Measurements from ENCODE around the gene SKIC3. TPM values are rescaled to one million over a fixed set of nuclear protein-coding genes. Genes with fewer than 3 reads are reported as not detected.

SKIC3 gene
- total RNA-seq, 1 experiment from 2014 or later: 78.4 TPM

DNA sequence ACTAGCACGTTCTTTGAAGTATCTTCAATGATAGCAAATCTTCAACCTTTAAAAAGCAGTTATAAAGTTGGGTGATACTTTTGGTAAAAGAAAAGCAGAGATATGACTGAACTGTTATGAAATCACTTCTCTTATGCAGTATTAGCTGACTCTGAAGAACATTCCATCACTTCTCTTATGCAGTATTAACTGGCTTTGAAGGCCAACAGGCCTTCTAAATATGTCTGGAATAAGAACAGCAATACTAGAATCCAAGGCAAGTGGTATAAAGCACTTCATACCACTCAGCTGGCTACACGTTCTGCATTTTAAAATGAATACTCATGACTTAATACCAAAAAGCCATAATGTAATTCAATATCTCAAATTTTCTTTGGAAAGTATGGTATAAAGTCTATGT lies 17.3 kb downstream of the SKIC3 start:
- no peak for DNase-seq
- H3K4me1 Mint-ChIP-seq (ENCODE audit: low read depth, unreplicated experiment): no peaks in the 10 kb centered on the region
- H3K36me3 Mint-ChIP-seq (ENCODE audit: insufficient read depth, unreplicated experiment): peaks cover 40% of the 10 kb centered on the region
- TF ChIP-seq, protein P1, sequence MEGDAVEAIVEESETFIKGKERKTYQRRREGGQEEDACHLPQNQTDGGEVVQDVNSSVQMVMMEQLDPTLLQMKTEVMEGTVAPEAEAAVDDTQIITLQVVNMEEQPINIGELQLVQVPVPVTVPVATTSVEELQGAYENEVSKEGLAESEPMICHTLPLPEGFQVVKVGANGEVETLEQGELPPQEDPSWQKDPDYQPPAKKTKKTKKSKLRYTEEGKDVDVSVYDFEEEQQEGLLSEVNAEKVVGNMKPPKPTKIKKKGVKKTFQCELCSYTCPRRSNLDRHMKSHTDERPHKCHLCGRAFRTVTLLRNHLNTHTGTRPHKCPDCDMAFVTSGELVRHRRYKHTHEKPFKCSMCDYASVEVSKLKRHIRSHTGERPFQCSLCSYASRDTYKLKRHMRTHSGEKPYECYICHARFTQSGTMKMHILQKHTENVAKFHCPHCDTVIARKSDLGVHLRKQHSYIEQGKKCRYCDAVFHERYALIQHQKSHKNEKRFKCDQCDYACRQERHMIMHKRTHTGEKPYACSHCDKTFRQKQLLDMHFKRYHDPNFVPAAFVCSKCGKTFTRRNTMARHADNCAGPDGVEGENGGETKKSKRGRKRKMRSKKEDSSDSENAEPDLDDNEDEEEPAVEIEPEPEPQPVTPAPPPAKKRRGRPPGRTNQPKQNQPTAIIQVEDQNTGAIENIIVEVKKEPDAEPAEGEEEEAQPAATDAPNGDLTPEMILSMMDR (IDR thresholded peaks at IDR 0.05; ENCODE audit: insufficient read depth in 1 of 2, low read depth in 1 of 2, low read length in 1 of 2, severe bottlenecking in 1 of 2, unreplicated experiment in 1 of 2): no peak
- Histone ChIP-seq H3K9me3 (no peaks in the 10 kb centered on the region), H3K36me3 (ENCODE audit: control insufficient read depth, insufficient read depth, low read length) (peaks cover 1% of the 10 kb centered on the region; the same call in 1 of the 2 replicates), H3K4me1 (no peaks in the 10 kb centered on the region), H3K4me3 (ENCODE audit: low read depth, low read length) (no peak overlapping the region), H3K27me3 (replicated peaks; ENCODE audit: control insufficient read depth, insufficient read depth, low read length) (no peaks in the 10 kb centered on the region)
- intact Hi-C loops (cut with micrococcal nuclease; ENCODE audit: unreplicated experiment): no loop called here
- no peaks in the 10 kb centered on the region for H3K27me3 Mint-ChIP-seq (ENCODE audit: insufficient read depth, unreplicated experiment)
- no peak overlapping the region for H3K27ac Mint-ChIP-seq (ENCODE audit: unreplicated experiment)
- ChIA-PET POLR2A (no interaction called here), CTCF (no interaction called here)
- H3K4me3 Mint-ChIP-seq (ENCODE audit: unreplicated experiment): no peak overlapping the region
- no peaks in the 10 kb centered on the region for H3K9me3 Mint-ChIP-seq (ENCODE audit: unreplicated experiment)
- BruUV-seq (replicated peaks): no TSS peak

DNA sequence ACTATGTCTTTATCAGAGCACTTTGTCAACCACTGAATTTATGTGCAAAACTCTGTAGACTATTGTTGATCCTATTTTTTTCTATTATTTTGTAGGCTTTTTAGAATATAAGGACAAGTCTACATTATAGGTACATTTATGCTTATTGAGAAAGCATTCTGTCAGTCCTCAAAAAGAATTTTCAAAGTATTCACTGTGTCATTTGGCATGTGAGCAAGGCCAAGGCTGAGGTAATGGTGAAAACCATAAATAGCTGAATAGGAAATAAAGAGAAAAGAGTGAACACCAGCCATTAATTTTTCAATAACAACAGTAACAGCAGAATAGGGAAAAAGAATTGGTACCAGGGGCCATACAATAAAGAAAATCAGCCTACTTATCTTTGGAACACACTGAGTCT lies 21.0 kb downstream of the SKIC3 start:
- H3K9me3 ChIP-seq: no peaks in the 10 kb centered on the region
- TF ChIP-seq, protein P1 (IDR thresholded peaks at IDR 0.05; ENCODE audit: insufficient read depth in 1 of 2, low read depth in 1 of 2, low read length in 1 of 2, severe bottlenecking in 1 of 2, unreplicated experiment in 1 of 2): no peak
- no peak overlapping the region for H3K27ac Mint-ChIP-seq (ENCODE audit: unreplicated experiment)
- peaks cover 20% of the 10 kb centered on the region for H3K36me3 Mint-ChIP-seq (ENCODE audit: insufficient read depth, unreplicated experiment)
- 0 out of 2 replicates have a peak, but pooled peaks cover 4% of the 10 kb centered on the region for H3K4me1 ChIP-seq
- BruUV-seq (replicated peaks): no TSS peak
- intact Hi-C loops (cut with micrococcal nuclease; ENCODE audit: unreplicated experiment): no loop called here
- H3K36me3 ChIP-seq (ENCODE audit: control insufficient read depth, insufficient read depth, low read length): peaks cover 1% of the 10 kb centered on the region
- no peak overlapping the region for H3K4me3 Mint-ChIP-seq (ENCODE audit: unreplicated experiment)
- H3K4me3 ChIP-seq (ENCODE audit: low read depth, low read length): no peak overlapping the region
- no peak for DNase-seq
- ChIA-PET CTCF (no interaction called here), POLR2A (no interaction called here)
- H3K4me1 Mint-ChIP-seq (ENCODE audit: low read depth, unreplicated experiment): no peaks in the 10 kb centered on the region
- no peaks in the 10 kb centered on the region for H3K27me3 Mint-ChIP-seq (ENCODE audit: insufficient read depth, unreplicated experiment)
- no peaks in the 10 kb centered on the region for H3K27me3 ChIP-seq (replicated peaks; ENCODE audit: control insufficient read depth, insufficient read depth, low read length)
- no peaks in the 10 kb centered on the region for H3K9me3 Mint-ChIP-seq (ENCODE audit: unreplicated experiment)

DNA sequence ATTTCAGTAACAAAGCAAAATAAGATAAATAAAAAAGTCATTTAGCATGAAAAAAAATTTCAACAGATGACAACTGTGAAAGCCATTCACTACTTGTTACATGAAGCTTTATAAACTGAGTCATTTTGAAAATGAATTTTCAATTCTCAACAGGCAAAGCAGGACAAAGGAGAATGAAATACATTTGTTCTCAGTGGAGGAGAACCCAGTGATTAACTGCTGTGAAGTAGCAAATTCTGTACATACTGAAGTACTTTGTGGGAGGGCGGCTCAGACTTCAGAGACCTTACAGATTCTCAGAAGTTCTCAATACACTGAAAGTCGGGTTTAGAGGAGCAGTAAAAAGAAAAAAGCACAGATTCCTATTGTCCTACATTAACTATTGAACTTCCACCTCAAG lies 21.7 kb downstream of the SKIC3 start:
- CTCF ChIA-PET: no interaction called here
- POLR2A ChIA-PET: no interaction called here
- no peaks in the 10 kb centered on the region for H3K9me3 ChIP-seq
- H3K27me3 ChIP-seq (replicated peaks; ENCODE audit: control insufficient read depth, insufficient read depth, low read length): no peaks in the 10 kb centered on the region
- TF ChIP-seq, protein P1 (IDR thresholded peaks at IDR 0.05; ENCODE audit: insufficient read depth in 1 of 2, low read depth in 1 of 2, low read length in 1 of 2, severe bottlenecking in 1 of 2, unreplicated experiment in 1 of 2): no peak
- H3K4me1 ChIP-seq: 0 out of 2 replicates have a peak, but pooled peaks cover 4% of the 10 kb centered on the region
- Mint-ChIP-seq H3K27me3 (ENCODE audit: insufficient read depth, unreplicated experiment) (no peaks in the 10 kb centered on the region), H3K4me1 (ENCODE audit: low read depth, unreplicated experiment) (no peaks in the 10 kb centered on the region), H3K27ac (ENCODE audit: unreplicated experiment) (no peak overlapping the region), H3K9me3 (ENCODE audit: unreplicated experiment) (no peaks in the 10 kb centered on the region), H3K36me3 (ENCODE audit: insufficient read depth, unreplicated experiment) (peaks cover 19% of the 10 kb centered on the region), H3K4me3 (ENCODE audit: unreplicated experiment) (no peak overlapping the region)
- H3K4me3 ChIP-seq (ENCODE audit: low read depth, low read length): no peak overlapping the region
- no TSS peak for BruUV-seq (replicated peaks)
- peaks cover 1% of the 10 kb centered on the region for H3K36me3 ChIP-seq (ENCODE audit: control insufficient read depth, insufficient read depth, low read length)
- DNase-seq: no peak
- intact Hi-C loops (cut with micrococcal nuclease; ENCODE audit: unreplicated experiment): no loop called here

Data from Caco-2 (cell line).